HG03103 (cell line): ENCODE results near the gene SLC7A6.

Experiments
- ATAC-seq: cut with Tn5 transposase; IDR thresholded peaks from one replicate; pipeline ENCODE4 v1.9.1; 2021; ENCODE audit warnings: low read depth; ENCODE audit not compliant: unreplicated experiment

The SLC7A6 gene

GRCh38 chr16:68264128-68265077 is at the start of gene SLC7A6:
Gene SLC7A6 (plus strand): TSS chr16:68264526. CDS start chr16:68274727, 10,201 bp downstream.
- peak; percentile 55 for ATAC-seq

- ATAC-seq: no peak
Measured at GRCh38 chr16:68214726-68215125, 49.6 kb upstream of the SLC7A6 start.

GRCh38 chr16:68215302-68215701 is 49.0 kb upstream of the SLC7A6 start:
- ATAC-seq: no peak

GRCh38 chr16:68216240-68216639 is 48.1 kb upstream of the SLC7A6 start:
- ATAC-seq: no peak

- ATAC-seq: no peak
Measured at GRCh38 chr16:68217506-68217905, 46.8 kb upstream of the SLC7A6 start.

- no peak for ATAC-seq
Measured at GRCh38 chr16:68219725-68220351, 44.5 kb upstream of the SLC7A6 start.

- ATAC-seq: no peak
Measured at GRCh38 chr16:68223072-68223471, 41.3 kb upstream of the SLC7A6 start.

GRCh38 chr16:68226116-68226515 is 38.2 kb upstream of the SLC7A6 start:
- ATAC-seq: no peak

- no peak for ATAC-seq
Measured at GRCh38 chr16:68227183-68227793, 37.0 kb upstream of the SLC7A6 start.

GRCh38 chr16:68227850-68228553 is 36.3 kb upstream of the SLC7A6 start:
- no peak for ATAC-seq

GRCh38 chr16:68228652-68229051 is 35.7 kb upstream of the SLC7A6 start:
- no peak for ATAC-seq

- no peak for ATAC-seq
Measured at GRCh38 chr16:68229431-68230175, 34.7 kb upstream of the SLC7A6 start.

GRCh38 chr16:68230176-68230571 is 34.2 kb upstream of the SLC7A6 start:
- no peak for ATAC-seq

GRCh38 chr16:68230956-68231355 is 33.4 kb upstream of the SLC7A6 start:
- no peak for ATAC-seq

GRCh38 chr16:68231384-68232136 is 32.8 kb upstream of the SLC7A6 start:
- ATAC-seq: no peak

GRCh38 chr16:68232335-68232734 is 32.0 kb upstream of the SLC7A6 start:
- no peak for ATAC-seq

- no peak for ATAC-seq
Measured at GRCh38 chr16:68233085-68233834, 31.1 kb upstream of the SLC7A6 start.

- no peak for ATAC-seq
Measured at GRCh38 chr16:68233835-68234187, 30.5 kb upstream of the SLC7A6 start.
